OCI-LY7 (cell line): ENCODE measurements around the gene GOLPH3L.

Experiments
- EZH2phosphoT487 ChIP-seq: fragments of 200-600 bp; sonication (generic); IDR thresholded peaks from 2 replicates; pipeline ENCODE4 v1.6.1; 2018; ENCODE audit warnings: low read depth, borderline replicate concordance, mild to moderate bottlenecking, mixed run types, antibody characterized with exemption, low read length, moderate library complexity, mixed read lengths
- TF ChIP-seq, protein P1 (sequence below): fragments of 200-600 bp; sonication (generic); conservative IDR thresholded peaks from 2 replicates; pipeline ENCODE4 v1.5.1; 2014; ENCODE audit warnings: mild to moderate bottlenecking, antibody characterized with exemption, low read length, moderate library complexity, mixed read lengths

DNA sequence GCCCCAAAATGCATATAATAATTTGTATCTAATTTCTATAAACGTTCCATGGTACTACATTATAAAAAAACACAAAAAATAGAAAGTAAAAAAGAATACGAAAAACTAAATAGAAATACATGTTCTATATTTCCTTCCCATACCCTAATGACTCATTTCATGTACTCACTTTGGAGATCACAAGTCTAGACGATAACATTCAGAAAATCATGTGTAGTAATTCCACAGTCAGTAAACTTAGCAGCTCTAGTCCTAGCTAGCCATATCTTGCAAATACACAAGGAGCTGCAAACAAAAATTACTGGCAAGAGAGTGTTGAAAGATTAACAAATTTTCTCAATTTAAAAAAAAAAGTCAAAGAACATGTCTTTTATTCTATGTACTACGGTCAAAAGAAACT is 1.4 kb downstream of the GOLPH3L start:
- TF ChIP-seq, protein P1, sequence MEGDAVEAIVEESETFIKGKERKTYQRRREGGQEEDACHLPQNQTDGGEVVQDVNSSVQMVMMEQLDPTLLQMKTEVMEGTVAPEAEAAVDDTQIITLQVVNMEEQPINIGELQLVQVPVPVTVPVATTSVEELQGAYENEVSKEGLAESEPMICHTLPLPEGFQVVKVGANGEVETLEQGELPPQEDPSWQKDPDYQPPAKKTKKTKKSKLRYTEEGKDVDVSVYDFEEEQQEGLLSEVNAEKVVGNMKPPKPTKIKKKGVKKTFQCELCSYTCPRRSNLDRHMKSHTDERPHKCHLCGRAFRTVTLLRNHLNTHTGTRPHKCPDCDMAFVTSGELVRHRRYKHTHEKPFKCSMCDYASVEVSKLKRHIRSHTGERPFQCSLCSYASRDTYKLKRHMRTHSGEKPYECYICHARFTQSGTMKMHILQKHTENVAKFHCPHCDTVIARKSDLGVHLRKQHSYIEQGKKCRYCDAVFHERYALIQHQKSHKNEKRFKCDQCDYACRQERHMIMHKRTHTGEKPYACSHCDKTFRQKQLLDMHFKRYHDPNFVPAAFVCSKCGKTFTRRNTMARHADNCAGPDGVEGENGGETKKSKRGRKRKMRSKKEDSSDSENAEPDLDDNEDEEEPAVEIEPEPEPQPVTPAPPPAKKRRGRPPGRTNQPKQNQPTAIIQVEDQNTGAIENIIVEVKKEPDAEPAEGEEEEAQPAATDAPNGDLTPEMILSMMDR, result no peak
- TF ChIP-seq EZH2phosphoT487, result no peak
